Ureter (tissue), 1 donor: ENCODE data around the gene DIP2C. TPM values are rescaled to one million over a fixed set of nuclear protein-coding genes. Genes with fewer than 3 reads are reported as not detected.

Source experiments
- DNase-seq: peaks from one replicate; pipeline ENCODE4 v3.0.0-alpha.2; 2020; ENCODE audit warnings: low spot score
- total RNA-seq: library from RNA; stranded (reverse); gene quantifications from one replicate; pipeline ENCODE4 v1.2.4, GENCODE V29; 2023
- donor health status: DM: yes; HTN: yes; CAD: no.

The DIP2C gene
- total RNA-seq, 1 donor from 2014 or later = 26.8 TPM

DNA sequence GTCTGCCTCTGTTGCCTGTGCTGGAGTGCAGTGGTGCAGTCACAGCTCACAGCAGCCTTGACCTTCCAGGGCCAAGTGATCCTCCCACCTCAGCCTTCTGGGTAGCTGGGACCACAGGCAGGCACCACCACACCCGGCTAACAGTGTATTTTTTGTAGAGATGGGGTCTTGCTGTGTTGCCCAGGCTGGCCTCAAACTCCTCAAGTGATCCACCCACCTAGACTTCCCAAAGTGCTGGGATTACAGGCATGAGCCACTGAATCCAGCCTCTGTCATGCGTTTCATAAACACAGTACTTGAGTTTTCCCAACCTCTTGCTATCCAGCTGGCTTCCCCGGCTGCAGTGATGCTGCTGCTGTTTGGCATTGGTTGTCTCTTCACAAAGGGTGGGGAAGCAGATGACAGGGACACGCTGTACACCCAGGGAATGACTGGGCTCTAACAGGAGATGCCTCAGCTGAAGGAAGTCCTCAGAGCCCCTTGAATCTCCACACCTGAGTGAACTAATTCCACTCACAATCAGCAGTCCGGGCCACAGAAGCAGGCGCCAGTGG, 191.5 kb downstream of the DIP2C start:
- DNase-seq = no peak

GRCh38 chr10:497289-497688, 192.2 kb downstream of the DIP2C start:
- DNase-seq = no peak

- no peak for DNase-seq
Observed at GRCh38 chr10:494556-494955, 194.9 kb downstream of the DIP2C start.

DNA sequence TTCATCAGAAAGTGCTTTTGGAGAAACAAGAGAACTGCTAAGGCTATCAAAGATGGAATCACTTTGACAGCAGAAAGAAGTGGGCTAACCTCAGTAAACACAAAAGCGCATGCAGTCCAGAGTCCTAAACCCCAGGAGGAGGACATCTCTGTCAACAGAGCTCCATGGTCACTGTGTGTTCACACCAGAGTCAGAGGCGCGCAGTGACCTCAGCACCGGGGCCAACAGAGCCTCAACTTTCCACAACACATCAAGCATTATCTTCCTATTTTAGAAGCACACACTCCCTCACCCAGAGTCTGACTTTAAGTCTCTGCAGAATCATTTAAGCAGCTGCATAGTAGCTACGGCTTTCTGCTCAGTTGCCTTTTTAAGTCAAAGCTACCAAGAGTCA, 195.3 kb downstream of the DIP2C start:
- no peak for DNase-seq

DNA sequence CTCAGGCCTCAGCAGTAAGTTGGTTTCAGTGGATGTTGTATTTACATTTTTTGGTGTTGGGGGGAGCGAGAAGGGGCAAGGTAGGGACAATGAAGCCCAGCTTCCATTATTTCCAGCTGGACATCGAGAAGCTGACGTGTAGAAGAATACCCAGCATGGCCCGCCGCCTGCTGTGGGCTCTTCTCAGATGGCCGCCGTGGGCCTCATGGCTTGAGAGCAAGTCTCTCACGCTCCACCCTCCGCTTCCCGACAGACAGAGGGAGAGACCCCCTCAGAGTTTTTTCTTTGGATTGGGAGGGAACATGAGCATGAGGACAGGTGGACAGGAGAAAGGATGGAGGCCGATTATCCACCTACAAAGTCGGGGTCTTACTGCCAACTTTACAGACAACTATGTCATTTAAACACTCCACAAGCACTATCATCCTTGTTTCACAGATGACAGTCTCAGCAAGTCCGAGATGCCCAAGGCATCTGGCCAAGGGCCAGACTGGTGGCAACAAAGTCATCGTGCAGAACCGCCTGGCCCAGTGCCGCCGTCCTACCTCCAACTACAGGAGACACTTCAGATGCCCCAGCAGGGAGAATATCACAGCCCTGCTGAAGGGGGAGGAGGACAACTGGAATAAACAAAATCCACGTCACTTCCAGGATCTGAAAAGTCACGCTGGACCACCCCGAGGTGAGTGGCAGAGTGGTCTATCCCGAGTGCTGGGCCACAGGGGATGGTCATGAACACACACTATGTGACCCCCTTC, 195.9 kb downstream of the DIP2C start:
- no peak for DNase-seq

- no peak for DNase-seq
Observed at GRCh38 chr10:492836-493235, 196.6 kb downstream of the DIP2C start.

GRCh38 chr10:491667-492424, 197.6 kb downstream of the DIP2C start:
- no peak for DNase-seq

- no peak for DNase-seq
Observed at GRCh38 chr10:490891-491571, 198.4 kb downstream of the DIP2C start.

DNA sequence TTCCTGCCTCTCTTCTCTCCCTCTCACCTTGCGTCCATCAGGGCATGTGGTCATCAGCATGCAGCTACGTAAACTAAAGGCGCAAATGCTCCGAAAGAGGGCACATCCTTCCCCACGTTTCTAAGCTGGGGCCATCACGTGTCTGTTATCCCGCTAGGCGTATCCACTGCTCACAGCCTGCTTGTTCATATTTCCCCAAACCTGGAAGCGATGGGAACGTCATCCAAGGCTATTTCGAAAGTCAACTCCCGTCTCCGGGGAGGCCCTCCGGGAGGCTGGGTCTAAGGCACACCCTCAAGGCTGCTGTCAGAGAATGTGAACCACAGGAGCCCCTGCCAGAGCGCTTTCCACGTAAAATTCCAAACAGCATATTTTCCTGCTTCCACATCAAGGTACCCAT, 199.2 kb downstream of the DIP2C start:
- DNase-seq = no peak

DNA sequence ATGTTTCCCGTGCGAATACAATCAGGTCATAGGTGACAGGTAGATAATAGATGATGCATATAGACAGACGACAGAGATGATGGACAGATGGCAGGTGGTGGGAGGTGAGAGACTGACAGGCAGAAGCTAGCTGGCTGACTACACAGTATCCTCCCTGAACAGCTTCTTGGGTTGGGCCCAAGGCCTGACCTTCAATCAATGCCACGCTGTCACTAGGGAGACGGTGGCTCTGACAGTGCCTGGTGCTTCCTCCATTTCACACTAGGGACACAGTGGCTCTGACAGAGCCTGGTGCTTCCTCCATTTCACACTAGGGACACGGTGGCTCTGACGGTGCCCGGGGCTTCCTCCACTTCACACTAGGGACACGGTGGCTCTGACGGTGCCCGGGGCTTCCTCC, 200.1 kb downstream of the DIP2C start:
- no peak for DNase-seq

GRCh38 chr10:488933-489215, 200.6 kb downstream of the DIP2C start:
- DNase-seq = peak; percentile 29

- DNase-seq = peak; percentile 30
Observed at GRCh38 chr10:488081-488932, 201.2 kb downstream of the DIP2C start.

DNA sequence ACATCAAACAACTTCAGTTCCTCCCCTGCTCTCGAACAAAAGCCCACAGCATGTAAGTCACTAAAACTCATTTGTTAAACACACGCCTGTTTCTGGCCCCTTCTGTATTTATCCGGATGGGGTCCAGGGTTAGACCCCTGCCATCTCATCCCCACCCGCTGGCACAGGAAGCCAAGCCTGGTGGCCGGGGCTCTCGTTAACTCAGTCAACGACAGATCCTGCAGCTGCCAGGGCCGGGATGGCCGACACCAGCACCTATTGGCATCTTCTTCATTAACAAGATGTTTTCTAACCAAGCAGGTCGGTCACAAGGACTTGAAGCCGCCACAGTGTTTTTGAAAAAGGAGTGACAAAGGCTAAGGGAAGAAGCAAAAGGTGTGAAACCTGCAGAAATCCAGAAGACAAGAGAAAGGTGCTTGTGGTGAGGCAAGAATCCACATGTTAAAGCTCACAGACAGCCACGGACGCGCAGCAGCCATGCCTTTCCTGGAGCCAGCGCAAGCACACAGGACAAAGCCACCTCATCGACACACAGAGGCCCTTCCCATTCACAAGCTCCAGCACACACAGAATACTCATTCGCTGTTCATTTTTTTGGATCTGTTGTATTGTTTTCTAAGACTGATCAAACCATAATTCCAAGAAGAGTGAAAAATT, 202.7 kb downstream of the DIP2C start:
- peak; percentile 42 for DNase-seq

DNA sequence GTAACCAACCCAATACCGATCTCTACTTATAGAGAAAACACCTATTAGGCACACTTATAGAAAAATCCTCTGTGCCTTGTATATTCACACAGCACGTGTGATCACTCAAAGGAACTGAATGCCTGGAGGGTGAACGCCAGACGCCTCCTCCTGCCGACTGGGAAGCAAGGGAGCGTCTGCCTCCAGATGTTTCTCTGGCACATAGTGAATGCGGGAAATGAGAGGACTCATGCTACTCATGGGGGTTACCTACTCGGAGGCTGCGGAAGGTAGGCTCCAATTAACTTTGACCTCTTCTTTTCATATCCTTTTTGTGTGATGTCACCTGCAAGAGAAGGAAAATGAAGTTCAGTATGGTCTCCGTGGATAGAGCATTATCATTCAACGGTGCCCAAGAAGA, 203.3 kb downstream of the DIP2C start:
- DNase-seq = peak; percentile 35

- DNase-seq = peak; percentile 17
Observed at GRCh38 chr10:485776-486175, 203.7 kb downstream of the DIP2C start.

GRCh38 chr10:484925-485661, 204.4 kb downstream of the DIP2C start:
- peak; percentile 39 for DNase-seq

DNA sequence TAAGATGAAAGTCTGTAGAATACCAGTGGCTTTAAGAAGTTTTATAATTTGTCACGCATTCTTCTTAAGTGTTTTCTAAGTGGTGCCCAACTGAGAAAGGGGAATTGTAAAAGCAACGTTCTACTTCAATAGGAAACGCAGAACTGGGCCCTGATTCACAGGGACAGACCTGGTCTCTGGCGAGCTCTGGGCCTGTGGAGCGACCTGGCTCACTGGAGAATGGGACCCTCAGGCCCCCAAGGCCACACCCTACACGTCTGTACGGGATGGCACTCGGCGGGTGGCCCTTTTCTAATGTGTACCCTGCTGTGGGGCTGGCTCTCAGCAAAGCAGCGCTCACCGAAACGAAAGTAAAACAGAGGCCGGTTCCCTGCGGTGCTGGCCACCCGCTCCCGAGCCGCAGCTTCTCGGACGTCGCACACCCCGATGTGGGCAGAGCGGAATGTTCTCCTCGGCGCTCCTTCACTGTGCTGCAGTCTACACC, 205.0 kb downstream of the DIP2C start:
- DNase-seq = peak; percentile 41

- DNase-seq = peak; percentile 35
Observed at GRCh38 chr10:483261-483660, 206.2 kb downstream of the DIP2C start.

DNA sequence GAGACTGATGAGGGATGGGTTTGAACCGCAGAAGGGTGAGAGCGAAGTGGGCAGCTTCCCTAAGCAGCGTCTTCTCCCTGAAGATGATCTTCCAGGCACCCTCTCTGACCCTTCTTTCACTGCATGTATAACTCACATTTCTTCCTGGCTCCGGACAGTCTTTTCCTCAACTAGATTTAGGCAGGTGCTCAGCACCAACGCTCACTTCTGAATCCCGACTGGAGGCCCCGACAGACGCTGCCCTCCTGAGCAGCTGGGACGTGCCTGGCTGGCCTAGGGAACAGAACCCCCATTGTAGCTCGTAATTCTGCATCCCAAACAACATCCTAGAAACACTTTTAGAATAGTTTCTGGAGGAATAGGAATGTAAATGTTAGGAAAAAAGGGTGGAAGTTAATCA, 206.6 kb downstream of the DIP2C start:
- peak; percentile 17 for DNase-seq

DNA sequence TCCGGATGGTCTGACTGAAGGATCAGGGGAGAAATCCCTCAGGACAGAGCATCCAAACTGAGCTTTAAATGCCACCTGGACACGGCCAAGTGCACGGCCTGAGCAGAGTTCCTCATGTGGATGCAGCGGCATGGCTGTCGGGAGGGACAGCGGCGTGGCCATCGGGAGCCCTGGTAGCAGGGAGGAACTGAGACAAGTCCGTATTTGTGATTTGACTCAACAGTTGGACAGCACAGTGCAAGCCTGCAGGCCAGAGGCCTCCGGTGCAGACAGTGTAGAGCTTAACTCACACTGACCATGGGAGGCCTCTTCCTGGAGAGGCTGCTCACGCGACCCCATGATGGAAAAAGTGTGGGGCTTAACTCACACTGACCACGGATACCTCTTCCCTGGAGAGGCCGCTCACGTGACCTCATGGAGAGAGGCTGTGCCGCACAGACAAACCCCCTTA, 207.4 kb downstream of the DIP2C start:
- peak; percentile 32 for DNase-seq
